Mesothelial cell of epicardium (in vitro differentiated cells): ENCODE data around the gene PTPRG. TPM values are rescaled to one million over a fixed set of nuclear protein-coding genes. Genes with fewer than 3 reads are reported as not detected.
A peak's percentile ranks its signal among the peaks of the same experiment; 100 is the strongest.

Experiments
- DNase-seq, 2 experiments: peaks; one replicate each; pipeline ENCODE4 v3.0.0; 2021; ENCODE audit warnings: low spot score in 2 of 2; ENCODE audit not compliant: unreplicated experiment in 2 of 2
- H3K27ac Mint-ChIP-seq: 2 replicates; pipeline ENCODE4 v1.8.0; 2021; ENCODE audit warnings: mixed read lengths
- H3K27me3 Mint-ChIP-seq: 2 replicates; pipeline ENCODE4 v1.8.0; 2021; ENCODE audit warnings: low read depth, mixed read lengths
- H3K36me3 Mint-ChIP-seq: 2 replicates; pipeline ENCODE4 v1.8.0; 2021; ENCODE audit warnings: mixed read lengths
- H3K4me1 Mint-ChIP-seq: 2 replicates; pipeline ENCODE4 v1.8.0; 2021; ENCODE audit warnings: mixed read lengths
- H3K4me3 Mint-ChIP-seq: 2 replicates; pipeline ENCODE4 v1.8.0; 2021; ENCODE audit warnings: mild to moderate bottlenecking, moderate library complexity, mixed read lengths
- H3K9me3 Mint-ChIP-seq: 2 replicates; pipeline ENCODE4 v1.8.0; 2021; ENCODE audit warnings: mixed read lengths
- CTCF ChIP-seq: fragments of 200-600 bp; sonication (generic); IDR thresholded peaks from one replicate; pipeline ENCODE4 v1.5.0; 2021; ENCODE audit warnings: antibody characterized with exemption; ENCODE audit not compliant: unreplicated experiment
- total RNA-seq: library from RNA; stranded (reverse); gene quantifications from 3 replicates; pipeline ENCODE4 v1.2.1, GENCODE V29; 2021

PTPRG gene
- total RNA-seq, 1 donor from 2014 or later: 40.4 TPM

- no peak for TF ChIP-seq CTCF
- H3K4me1 Mint-ChIP-seq: peaks cover 43% of the 10 kb centered on the region
Observed at GRCh38 chr3:61876797-61877196, 315.4 kb downstream of the PTPRG start.

GRCh38 chr3:61877359-61878138, 316.2 kb downstream of the PTPRG start:
- H3K4me3 Mint-ChIP-seq: no peak overlapping the region
- TF ChIP-seq CTCF: no peak
- H3K36me3 Mint-ChIP-seq: no peaks in the 10 kb centered on the region
- peak overlapping the region; percentile 90 for H3K27ac Mint-ChIP-seq
- peaks cover 43% of the 10 kb centered on the region for H3K4me1 Mint-ChIP-seq
- no peaks in the 10 kb centered on the region for H3K9me3 Mint-ChIP-seq
- H3K27me3 Mint-ChIP-seq: no peaks in the 10 kb centered on the region
- DNase-seq: no peak

More at GRCh38 chr3:61876797-61877196, 315.4 kb downstream of the PTPRG start:
- Mint-ChIP-seq H3K36me3 (no peaks in the 10 kb centered on the region), H3K4me3 (no peak overlapping the region), H3K27ac (peak overlapping the region; percentile 90), H3K9me3 (no peaks in the 10 kb centered on the region), H3K27me3 (no peaks in the 10 kb centered on the region)
- DNase-seq: no peak

- Mint-ChIP-seq H3K36me3 (no peaks in the 10 kb centered on the region), H3K27ac (no peak overlapping the region), H3K4me1 (peaks cover 14% of the 10 kb centered on the region), H3K9me3 (no peaks in the 10 kb centered on the region), H3K4me3 (no peak overlapping the region), H3K27me3 (no peaks in the 10 kb centered on the region)
- no peak for DNase-seq
- TF ChIP-seq CTCF: no peak
Observed at GRCh38 chr3:61882253-61882652, 320.9 kb downstream of the PTPRG start.

- no peak overlapping the region for H3K27ac Mint-ChIP-seq
- H3K27me3 Mint-ChIP-seq: no peaks in the 10 kb centered on the region
- no peak for TF ChIP-seq CTCF
- no peak for DNase-seq
- H3K9me3 Mint-ChIP-seq: no peaks in the 10 kb centered on the region
- no peaks in the 10 kb centered on the region for H3K36me3 Mint-ChIP-seq
- H3K4me1 Mint-ChIP-seq: peaks cover 7% of the 10 kb centered on the region
- no peak overlapping the region for H3K4me3 Mint-ChIP-seq
Observed at GRCh38 chr3:61884794-61885193, 323.4 kb downstream of the PTPRG start.

- Mint-ChIP-seq H3K4me1 (peaks cover 10% of the 10 kb centered on the region), H3K36me3 (no peaks in the 10 kb centered on the region), H3K9me3 (no peaks in the 10 kb centered on the region), H3K27ac (no peak overlapping the region), H3K4me3 (no peak overlapping the region), H3K27me3 (no peaks in the 10 kb centered on the region)
- DNase-seq: no peak
- no peak for TF ChIP-seq CTCF
Observed at GRCh38 chr3:61885414-61885813, 324.0 kb downstream of the PTPRG start.

GRCh38 chr3:61887206-61887605, 325.8 kb downstream of the PTPRG start:
- no peak for DNase-seq
- H3K36me3 Mint-ChIP-seq: no peaks in the 10 kb centered on the region
- TF ChIP-seq CTCF: no peak
- H3K4me3 Mint-ChIP-seq: no peak overlapping the region
- no peak overlapping the region for H3K27ac Mint-ChIP-seq
- peaks cover 17% of the 10 kb centered on the region for H3K4me1 Mint-ChIP-seq
- no peaks in the 10 kb centered on the region for H3K27me3 Mint-ChIP-seq
- H3K9me3 Mint-ChIP-seq: no peaks in the 10 kb centered on the region
